Measurements from ENCODE around the gene PYDC2.

GRCh38 chr3:191434024-191434423 lies 26.9 kb upstream of the PYDC2 start:
- TF ChIP-seq CTCF (IDR thresholded peaks at IDR 0.05), result no peak
- no peak for TF ChIP-seq POLR2A (IDR thresholded peaks at IDR 0.05)
- no peak for TF ChIP-seq EP300 (IDR thresholded peaks at IDR 0.05)

Data from tibial nerve (tissue), 4 donors.